ENCODE data around the gene C3orf18. TPM values are rescaled to one million over a fixed set of nuclear protein-coding genes. Genes with fewer than 3 reads are reported as not detected.

Gene C3orf18
- polyA plus RNA-seq, 4 donors = 1.1 to 3.9 (median 2.9) TPM

DNA sequence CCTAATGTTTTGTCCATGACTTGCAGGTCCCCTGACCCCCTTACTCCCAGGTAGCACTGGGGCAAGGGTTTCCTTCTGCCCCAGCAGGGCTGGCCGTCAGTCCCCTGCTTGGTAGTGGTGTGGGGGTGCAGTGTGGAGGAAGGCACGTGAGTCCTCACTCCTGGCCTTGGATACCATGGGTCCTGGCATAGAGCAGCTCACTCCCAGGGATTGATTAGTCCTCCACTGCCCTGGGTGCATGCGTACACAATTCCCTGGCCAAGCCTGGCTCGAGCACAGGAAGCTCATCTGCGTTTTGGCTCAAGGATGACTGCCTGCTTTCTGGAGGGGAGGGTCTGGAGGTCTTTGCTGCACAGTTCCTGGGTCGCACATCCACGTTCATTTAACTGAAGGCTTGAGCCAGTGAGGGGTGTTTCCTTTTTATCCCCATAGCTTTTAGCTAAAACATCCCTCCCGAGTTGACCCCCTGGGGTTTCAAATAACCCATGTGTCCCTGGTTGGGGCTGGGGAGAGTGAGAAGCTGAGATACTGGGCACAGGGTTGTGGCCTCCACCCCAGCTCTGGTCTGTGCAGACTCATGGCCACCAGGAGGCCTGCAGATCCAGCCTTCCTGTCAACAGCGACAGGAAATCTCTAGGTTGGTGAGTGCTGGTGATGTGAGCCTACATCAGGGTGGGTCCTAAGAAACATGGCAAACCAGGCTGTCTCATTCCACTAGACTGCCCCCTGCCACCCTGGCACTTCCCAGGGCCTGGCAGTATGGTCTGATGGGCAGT, 13.3 kb upstream of the C3orf18 start:
- Histone ChIP-seq H3K36me3 (ENCODE audit: control insufficient read depth in 3 of 3, insufficient read depth in 2 of 3, low read depth in 1 of 3, low read length in 3 of 3) (peaks cover 0 to 92% (median 0%) of the 10 kb centered on the region in 3 donors), H3K4me3 (ENCODE audit: low read depth in 1 of 3, low read length in 3 of 3) (no peak overlapping the region), H3K9me3 (ENCODE audit: control insufficient read depth in 2 of 2, insufficient read depth in 1 of 2, low read depth in 1 of 2, low read length in 1 of 2) (no peaks in the 10 kb centered on the region), H3K27me3 (ENCODE audit: control insufficient read depth in 3 of 3, insufficient read depth in 3 of 3, low read length in 3 of 3) (no peaks in the 10 kb centered on the region), H3K27ac (ENCODE audit: low read depth in 1 of 3, low read length in 2 of 3) (no peak overlapping the region), H3K4me1 (ENCODE audit: control insufficient read depth in 3 of 3, insufficient read depth in 2 of 3, low read depth in 1 of 3, low read length in 2 of 3) (peaks cover 0 to 3% (median 0%) of the 10 kb centered on the region in 3 donors)
- FAIRE-seq (no peak), DNase-seq (no peak)
- WGBS, 3 donors = 80 to 97% (median 83%) methylated on average over 9 of the region's 9 CpGs

DNA sequence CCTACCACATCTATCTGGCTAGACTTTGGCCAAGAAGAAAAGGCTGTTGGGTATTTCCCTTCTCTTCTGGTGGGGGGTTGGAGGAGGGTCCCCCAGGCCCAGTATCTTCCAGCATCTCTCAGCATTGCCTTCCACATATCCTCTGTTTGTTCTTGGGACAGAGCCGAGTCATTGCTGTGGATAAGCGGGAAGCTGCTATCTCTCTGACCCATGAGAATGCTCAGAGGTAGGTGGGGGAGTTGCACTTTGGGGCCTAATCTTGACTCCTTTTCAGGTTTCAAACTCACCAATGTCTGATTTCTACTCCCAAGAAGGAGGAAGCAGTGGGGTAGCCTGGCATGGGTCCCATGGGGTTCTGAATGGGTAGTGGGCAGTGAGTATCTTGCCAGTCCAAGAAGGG, 9.8 kb upstream of the C3orf18 start:
- H3K36me3 ChIP-seq (ENCODE audit: control insufficient read depth in 3 of 3, insufficient read depth in 2 of 3, low read depth in 1 of 3, low read length in 3 of 3) = peaks cover 0 to 96% (median 0%) of the 10 kb centered on the region in 3 donors
- WGBS, 3 donors = 97 to 100% (median 98%) methylated on average over 2 of the region's 2 CpGs
- no peaks in the 10 kb centered on the region for H3K9me3 ChIP-seq (ENCODE audit: control insufficient read depth in 2 of 2, insufficient read depth in 1 of 2, low read depth in 1 of 2, low read length in 1 of 2)
- H3K4me3 ChIP-seq (ENCODE audit: low read depth in 1 of 3, low read length in 3 of 3) = no peak overlapping the region
- no peak for FAIRE-seq
- DNase-seq = no peak
- H3K27ac ChIP-seq (ENCODE audit: low read depth in 1 of 3, low read length in 2 of 3) = no peak overlapping the region
- H3K4me1 ChIP-seq (ENCODE audit: control insufficient read depth in 3 of 3, insufficient read depth in 2 of 3, low read depth in 1 of 3, low read length in 2 of 3) = peaks cover 0 to 14% (median under 1%) of the 10 kb centered on the region in 3 donors
- no peaks in the 10 kb centered on the region for H3K27me3 ChIP-seq (ENCODE audit: control insufficient read depth in 3 of 3, insufficient read depth in 3 of 3, low read length in 3 of 3)

DNA sequence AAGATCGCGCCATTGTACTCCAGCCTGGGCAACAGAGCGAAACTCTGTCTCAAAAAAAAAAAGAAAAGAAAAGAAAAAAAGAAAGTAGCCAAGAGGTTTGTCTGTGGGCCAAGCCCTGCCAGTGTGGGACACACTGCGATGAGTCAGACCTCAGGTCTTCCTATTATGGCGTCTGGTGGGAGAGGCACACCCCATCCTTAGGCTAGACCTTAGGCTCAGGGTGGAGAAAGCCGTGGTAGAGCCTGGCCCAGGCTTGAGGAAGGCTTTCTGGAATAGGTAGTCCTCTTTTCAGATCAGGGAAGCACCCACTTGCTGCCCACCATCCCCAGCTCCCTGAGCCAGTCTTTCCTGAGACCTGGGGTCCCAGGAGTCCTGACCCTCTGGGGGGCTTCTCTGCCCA, 7.8 kb upstream of the C3orf18 start:
- no peak for DNase-seq
- H3K27me3 ChIP-seq (ENCODE audit: control insufficient read depth in 3 of 3, insufficient read depth in 3 of 3, low read length in 3 of 3) = no peaks in the 10 kb centered on the region
- 88 to 93% (median 92%) methylated on average over 6 of the region's 6 CpGs for WGBS, 3 donors
- no peak for FAIRE-seq
- H3K4me3 ChIP-seq (ENCODE audit: low read depth in 1 of 3, low read length in 3 of 3) = no peak overlapping the region
- peaks cover 0 to 86% (median 0%) of the 10 kb centered on the region in 3 donors for H3K36me3 ChIP-seq (ENCODE audit: control insufficient read depth in 3 of 3, insufficient read depth in 2 of 3, low read depth in 1 of 3, low read length in 3 of 3)
- peaks cover 0 to 31% (median 3%) of the 10 kb centered on the region in 3 donors for H3K4me1 ChIP-seq (ENCODE audit: control insufficient read depth in 3 of 3, insufficient read depth in 2 of 3, low read depth in 1 of 3, low read length in 2 of 3)
- no peak overlapping the region for H3K27ac ChIP-seq (ENCODE audit: low read depth in 1 of 3, low read length in 2 of 3)
- H3K9me3 ChIP-seq (ENCODE audit: control insufficient read depth in 2 of 2, insufficient read depth in 1 of 2, low read depth in 1 of 2, low read length in 1 of 2) = no peaks in the 10 kb centered on the region

DNA sequence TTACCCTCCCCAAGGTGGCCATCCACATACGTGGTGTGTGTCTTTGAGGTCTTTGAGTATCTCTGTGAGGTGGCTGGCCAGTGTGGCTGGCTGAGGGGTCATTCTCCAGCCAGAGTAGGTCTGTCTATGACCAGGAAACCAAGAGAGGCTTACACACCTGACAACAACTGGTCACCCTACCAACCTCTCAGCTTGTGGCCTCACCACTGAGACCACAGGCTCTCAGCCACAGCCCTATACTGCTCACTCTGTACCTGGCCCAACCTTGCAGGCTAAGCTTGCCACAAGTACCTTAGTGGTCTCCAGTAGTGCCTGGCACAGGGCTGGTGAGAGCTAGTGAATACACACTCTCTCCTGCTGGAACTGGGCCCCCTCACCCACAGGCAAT, 6.9 kb upstream of the C3orf18 start:
- 76 to 85% (median 84%) methylated on average over 1 of the region's 1 CpG for WGBS, 3 donors
- H3K36me3 ChIP-seq (ENCODE audit: control insufficient read depth in 3 of 3, insufficient read depth in 2 of 3, low read depth in 1 of 3, low read length in 3 of 3) = peaks cover 0 to 76% (median 0%) of the 10 kb centered on the region in 3 donors
- FAIRE-seq (no peak), DNase-seq (peak in 1 of 2 donors; percentile 28)
- no peaks in the 10 kb centered on the region for H3K9me3 ChIP-seq (ENCODE audit: control insufficient read depth in 2 of 2, insufficient read depth in 1 of 2, low read depth in 1 of 2, low read length in 1 of 2)
- peaks cover 0 to 36% (median 3%) of the 10 kb centered on the region in 3 donors for H3K4me1 ChIP-seq (ENCODE audit: control insufficient read depth in 3 of 3, insufficient read depth in 2 of 3, low read depth in 1 of 3, low read length in 2 of 3)
- no peaks in the 10 kb centered on the region for H3K27me3 ChIP-seq (ENCODE audit: control insufficient read depth in 3 of 3, insufficient read depth in 3 of 3, low read length in 3 of 3)
- H3K4me3 ChIP-seq (ENCODE audit: low read depth in 1 of 3, low read length in 3 of 3) = no peak overlapping the region
- peak overlapping the region in 1 of 3 donors; percentile 41 for H3K27ac ChIP-seq (ENCODE audit: low read depth in 1 of 3, low read length in 2 of 3)

DNA sequence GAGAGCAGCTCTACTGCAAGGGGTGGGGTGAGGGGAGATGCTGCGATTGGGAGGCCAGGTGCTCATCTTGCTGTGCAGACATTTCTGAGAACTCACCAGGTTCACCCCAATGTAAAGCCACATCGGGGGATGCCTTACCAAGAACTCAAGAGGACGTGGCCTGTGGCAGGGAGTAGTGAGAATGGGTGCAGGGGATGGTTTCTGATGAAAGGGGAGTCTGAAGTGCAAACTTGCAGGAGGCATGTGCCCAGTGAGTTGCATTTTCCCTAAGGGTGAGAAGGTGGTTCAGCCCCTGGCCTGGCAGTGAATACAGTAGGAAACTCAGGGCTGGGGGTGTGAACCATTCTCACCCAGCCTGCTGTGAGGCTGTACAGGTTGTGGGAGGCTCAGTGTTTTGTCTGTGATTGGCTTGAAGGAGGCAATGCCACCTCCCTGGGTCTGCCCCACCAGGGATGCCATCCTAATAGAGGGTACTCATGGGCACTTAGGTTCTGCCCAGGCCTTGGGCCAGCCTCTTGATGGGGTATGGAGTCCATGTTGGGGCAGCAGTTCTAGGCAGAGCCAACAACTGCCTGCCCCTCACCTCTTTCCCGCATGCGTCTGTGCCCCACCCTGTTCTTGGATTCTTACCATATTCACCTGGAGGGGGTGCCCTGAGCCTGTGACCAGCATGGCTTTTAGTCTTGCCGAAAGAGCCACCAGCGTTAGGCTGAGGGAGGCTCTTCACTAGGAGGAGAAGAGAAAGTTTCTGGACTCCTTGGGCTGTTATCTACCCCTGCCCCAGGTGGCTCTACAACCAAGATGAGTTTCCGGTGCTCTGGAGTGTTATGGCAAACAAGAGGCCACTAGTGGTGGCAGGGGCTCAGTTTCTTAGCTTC, 6.3 kb upstream of the C3orf18 start:
- no peaks in the 10 kb centered on the region for H3K9me3 ChIP-seq (ENCODE audit: control insufficient read depth in 2 of 2, insufficient read depth in 1 of 2, low read depth in 1 of 2, low read length in 1 of 2)
- peaks cover 0 to 36% (median 3%) of the 10 kb centered on the region in 3 donors for H3K4me1 ChIP-seq (ENCODE audit: control insufficient read depth in 3 of 3, insufficient read depth in 2 of 3, low read depth in 1 of 3, low read length in 2 of 3)
- FAIRE-seq (no peak), DNase-seq (peak in 1 of 2 donors; percentile 80)
- no peak overlapping the region for H3K4me3 ChIP-seq (ENCODE audit: low read depth in 1 of 3, low read length in 3 of 3)
- H3K27me3 ChIP-seq (ENCODE audit: control insufficient read depth in 3 of 3, insufficient read depth in 3 of 3, low read length in 3 of 3) = no peaks in the 10 kb centered on the region
- WGBS, 3 donors = 59 to 75% (median 62%) methylated on average over 8 of the region's 8 CpGs
- peaks cover 0 to 70% (median 0%) of the 10 kb centered on the region in 3 donors for H3K36me3 ChIP-seq (ENCODE audit: control insufficient read depth in 3 of 3, insufficient read depth in 2 of 3, low read depth in 1 of 3, low read length in 3 of 3)
- H3K27ac ChIP-seq (ENCODE audit: low read depth in 1 of 3, low read length in 2 of 3) = peak overlapping the region in 2 of 3 donors; percentile 35 to 41

DNA sequence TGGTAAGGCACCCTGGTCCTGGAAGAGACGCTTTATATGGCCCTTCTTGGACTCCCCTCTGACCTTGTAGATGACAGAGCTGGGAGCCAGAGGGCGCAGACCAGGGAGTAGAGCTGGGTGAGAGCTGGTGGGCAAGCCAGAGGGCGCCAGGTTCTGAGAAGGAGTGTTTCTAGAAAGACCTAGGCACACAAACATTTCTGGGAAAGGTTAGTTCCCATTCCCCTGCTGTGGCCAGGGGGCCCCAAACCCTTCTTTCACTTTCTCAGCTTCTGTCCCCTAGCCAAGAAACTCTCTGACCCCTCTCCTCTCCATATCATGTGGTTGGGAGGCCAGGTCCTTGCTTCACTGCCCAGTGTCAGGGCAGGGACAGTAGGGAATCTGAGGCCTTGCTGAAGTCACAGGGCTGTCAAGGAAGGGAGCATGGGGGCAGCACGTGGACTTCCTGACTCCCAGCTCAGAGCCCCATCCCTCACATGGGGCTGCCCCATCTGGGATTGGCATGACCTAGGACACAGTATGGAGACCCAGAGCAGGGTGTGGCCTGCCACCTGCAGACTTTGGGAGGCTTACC, 5.3 kb upstream of the C3orf18 start:
- Histone ChIP-seq H3K36me3 (ENCODE audit: control insufficient read depth in 3 of 3, insufficient read depth in 2 of 3, low read depth in 1 of 3, low read length in 3 of 3) (peaks cover 0 to 61% (median 0%) of the 10 kb centered on the region in 3 donors), H3K4me3 (ENCODE audit: low read depth in 1 of 3, low read length in 3 of 3) (no peak overlapping the region), H3K27ac (ENCODE audit: low read depth in 1 of 3, low read length in 2 of 3) (peak overlapping the region; percentile 20 to 53 (median 26)), H3K9me3 (ENCODE audit: control insufficient read depth in 2 of 2, insufficient read depth in 1 of 2, low read depth in 1 of 2, low read length in 1 of 2) (no peaks in the 10 kb centered on the region), H3K27me3 (ENCODE audit: control insufficient read depth in 3 of 3, insufficient read depth in 3 of 3, low read length in 3 of 3) (no peaks in the 10 kb centered on the region), H3K4me1 (ENCODE audit: control insufficient read depth in 3 of 3, insufficient read depth in 2 of 3, low read depth in 1 of 3, low read length in 2 of 3) (peaks cover 2 to 37% (median 3%) of the 10 kb centered on the region in 3 donors)
- 71 to 80% (median 73%) methylated on average over 4 of the region's 4 CpGs for WGBS, 3 donors
- peak; percentile 15 to 52 for DNase-seq
- FAIRE-seq = no peak

DNA sequence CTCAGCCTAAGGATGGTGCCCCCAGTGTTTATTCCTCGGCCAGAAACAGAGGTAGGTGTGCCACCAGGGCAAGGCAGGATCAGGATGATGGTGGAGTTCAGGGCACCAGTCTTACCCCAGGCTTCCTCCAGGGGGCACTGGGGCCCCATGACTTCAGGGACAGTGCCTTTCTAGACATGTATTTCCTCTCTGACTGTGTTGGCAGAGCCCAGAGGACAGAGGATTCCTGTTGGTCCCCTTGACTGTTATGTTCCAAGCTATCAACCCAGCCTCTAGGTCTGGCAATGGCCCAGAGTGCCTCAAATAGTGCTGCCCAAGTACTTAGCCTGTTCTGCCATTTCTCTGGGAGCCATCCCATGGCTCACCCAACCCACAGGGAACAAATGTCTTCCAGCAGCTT, 4.6 kb upstream of the C3orf18 start:
- Histone ChIP-seq H3K4me3 (ENCODE audit: low read depth in 1 of 3, low read length in 3 of 3) (no peak overlapping the region), H3K9me3 (ENCODE audit: control insufficient read depth in 2 of 2, insufficient read depth in 1 of 2, low read depth in 1 of 2, low read length in 1 of 2) (no peaks in the 10 kb centered on the region), H3K27ac (ENCODE audit: low read depth in 1 of 3, low read length in 2 of 3) (peak overlapping the region in 2 of 3 donors; percentile 20 to 26), H3K36me3 (ENCODE audit: control insufficient read depth in 3 of 3, insufficient read depth in 2 of 3, low read depth in 1 of 3, low read length in 3 of 3) (peaks cover 0 to 54% (median 0%) of the 10 kb centered on the region in 3 donors), H3K27me3 (ENCODE audit: control insufficient read depth in 3 of 3, insufficient read depth in 3 of 3, low read length in 3 of 3) (peaks cover 0 to 2% (median 0%) of the 10 kb centered on the region in 3 donors), H3K4me1 (ENCODE audit: control insufficient read depth in 3 of 3, insufficient read depth in 2 of 3, low read depth in 1 of 3, low read length in 2 of 3) (peaks cover 2 to 42% (median 3%) of the 10 kb centered on the region in 3 donors)
- DNase-seq = peak; percentile 86 to 88
- FAIRE-seq = no peak
- 5 to 8% (median 7%) methylated on average over 1 of the region's 1 CpG for WGBS, 3 donors

DNA sequence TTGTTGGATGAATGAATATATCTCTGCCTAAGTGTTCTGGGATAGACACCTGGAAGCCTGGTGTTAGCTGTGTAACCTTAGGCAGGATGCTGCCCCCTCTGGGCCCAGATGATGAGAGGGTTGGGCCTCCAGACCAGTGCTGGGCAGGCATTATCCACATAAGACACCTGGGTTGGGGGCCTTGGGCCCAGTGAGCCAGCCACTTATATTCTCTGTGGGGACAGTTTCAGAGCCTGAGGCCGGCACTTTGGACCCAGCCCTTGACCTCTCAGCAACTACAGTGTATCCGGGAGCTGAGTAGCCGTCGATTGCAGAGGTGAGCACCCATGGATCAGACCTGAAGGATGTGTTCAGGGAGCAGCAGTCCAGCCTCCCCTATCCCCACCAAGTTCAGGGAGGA, 3.9 kb upstream of the C3orf18 start:
- H3K4me3 ChIP-seq (ENCODE audit: low read depth in 1 of 3, low read length in 3 of 3) = no peak overlapping the region
- H3K27ac ChIP-seq (ENCODE audit: low read depth in 1 of 3, low read length in 2 of 3) = peak overlapping the region in 1 of 3 donors; percentile 97
- H3K4me1 ChIP-seq (ENCODE audit: control insufficient read depth in 3 of 3, insufficient read depth in 2 of 3, low read depth in 1 of 3, low read length in 2 of 3) = peaks cover 2 to 48% (median 3%) of the 10 kb centered on the region in 3 donors
- DNase-seq = no peak
- 60 to 86% (median 65%) methylated on average over 4 of the region's 4 CpGs for WGBS, 3 donors
- H3K36me3 ChIP-seq (ENCODE audit: control insufficient read depth in 3 of 3, insufficient read depth in 2 of 3, low read depth in 1 of 3, low read length in 3 of 3) = peaks cover 0 to 47% (median 0%) of the 10 kb centered on the region in 3 donors
- no peak for FAIRE-seq
- peaks cover 0 to 9% (median 0%) of the 10 kb centered on the region in 3 donors for H3K27me3 ChIP-seq (ENCODE audit: control insufficient read depth in 3 of 3, insufficient read depth in 3 of 3, low read length in 3 of 3)
- H3K9me3 ChIP-seq (ENCODE audit: control insufficient read depth in 2 of 2, insufficient read depth in 1 of 2, low read depth in 1 of 2, low read length in 1 of 2) = no peaks in the 10 kb centered on the region

Data from small intestine (tissue), 7 donors.